Stimulated activated CD8-positive, alpha-beta memory T cell treated with anti-CD3 and anti-CD28 coated beads, Interleukin-4, amount 100 ng/mL, for 48 hours (primary cell): Measurements from ENCODE around the gene EID3.
"Not testable (repeated sequence)": the region's sequence is repeated elsewhere in the genome, so short reads cannot be mapped to it uniquely, and the experiment has no call there.

Experiments
- DNase-seq: peaks from one replicate; pipeline ENCODE4 v3.0.0-alpha.2; 2020

EID3 gene

GRCh38 chr12:104303538-104304151 is at the start of gene EID3:
TSS of gene EID3 (plus strand) at chr12:104303739. CDS start at chr12:104303935, 196 bp downstream.
- DNase-seq = peak; percentile 94

- no peak for DNase-seq
Measured at GRCh38 chr12:104257913-104258472, 45.5 kb upstream of the EID3 start.

GRCh38 chr12:104258476-104259067 is 45.0 kb upstream of the EID3 start:
- DNase-seq = no peak

- no peak for DNase-seq
Measured at GRCh38 chr12:104263026-104263425, 40.5 kb upstream of the EID3 start.

- DNase-seq = no peak
Measured at GRCh38 chr12:104263580-104264358, 39.8 kb upstream of the EID3 start.

GRCh38 chr12:104265436-104265835 is 38.1 kb upstream of the EID3 start:
- not testable (repeated sequence) for DNase-seq

GRCh38 chr12:104272938-104273337 is 30.6 kb upstream of the EID3 start:
- no peak for DNase-seq

GRCh38 chr12:104273503-104273902 is 30.0 kb upstream of the EID3 start:
- no peak for DNase-seq

GRCh38 chr12:104274811-104275210 is 28.7 kb upstream of the EID3 start:
- no peak for DNase-seq

GRCh38 chr12:104275689-104276088 is 27.9 kb upstream of the EID3 start:
- no peak for DNase-seq

- DNase-seq = no peak
Measured at GRCh38 chr12:104276273-104277131, 27.0 kb upstream of the EID3 start.

GRCh38 chr12:104279164-104279563 is 24.4 kb upstream of the EID3 start:
- no peak for DNase-seq

- no peak for DNase-seq
Measured at GRCh38 chr12:104280111-104280510, 23.4 kb upstream of the EID3 start.

GRCh38 chr12:104280717-104281458 is 22.7 kb upstream of the EID3 start:
- no peak for DNase-seq

GRCh38 chr12:104281636-104282035 is 21.9 kb upstream of the EID3 start:
- DNase-seq = no peak

GRCh38 chr12:104282109-104282508 is 21.4 kb upstream of the EID3 start:
- no peak for DNase-seq

- DNase-seq = no peak
Measured at GRCh38 chr12:104285740-104286515, 17.6 kb upstream of the EID3 start.

- peak; percentile 91 for DNase-seq
Measured at GRCh38 chr12:104286516-104287482, 16.7 kb upstream of the EID3 start.

GRCh38 chr12:104288635-104289274 is 14.8 kb upstream of the EID3 start:
- DNase-seq = peak; percentile 88
